H9 (cell line): ENCODE results near the gene CLDN22. TPM values are rescaled to one million over a fixed set of nuclear protein-coding genes. Genes with fewer than 3 reads are reported as not detected.

ENCODE experiments used
- DNase-seq: peaks from one replicate; pipeline ENCODE4 v3.0.0-alpha.2; 2017
- H2AFZ ChIP-seq: one replicate; pipeline ENCODE4 v1.6.1; 2013; ENCODE audit warnings: mild to moderate bottlenecking, low read length, control low read depth, moderate library complexity
- H2AK5ac ChIP-seq: 2 replicates; pipeline ENCODE4 v1.6.1; 2013; ENCODE audit warnings: low read length, control low read depth, mixed read lengths; ENCODE audit not compliant: insufficient read length
- H2BK120ac ChIP-seq: one replicate; pipeline ENCODE4 v1.6.1; 2013; ENCODE audit warnings: low read depth, mild to moderate bottlenecking, low read length, control low read depth, inconsistent platforms; ENCODE audit not compliant: poor library complexity, severe bottlenecking
- H2BK12ac ChIP-seq: 2 replicates; pipeline ENCODE4 v1.6.1; 2013; ENCODE audit warnings: low read length, control low read depth, mixed read lengths, low read depth; ENCODE audit not compliant: insufficient read length
- H2BK15ac ChIP-seq: 2 replicates; pipeline ENCODE4 v1.6.1; 2013; ENCODE audit warnings: low read depth, low read length, control low read depth
- H2BK20ac ChIP-seq: one replicate; pipeline ENCODE4 v1.6.1; 2013; ENCODE audit warnings: low read depth, mild to moderate bottlenecking, low read length, control low read depth, inconsistent platforms; ENCODE audit not compliant: poor library complexity, severe bottlenecking
- H2BK5ac ChIP-seq: 2 replicates; pipeline ENCODE4 v1.6.1; 2013; ENCODE audit warnings: low read length, control low read depth, mixed read lengths; ENCODE audit not compliant: insufficient read length
- H3K14ac ChIP-seq: 2 replicates; pipeline ENCODE4 v1.6.1; 2013; ENCODE audit warnings: low read length, control low read depth; ENCODE audit not compliant: insufficient read depth
- H3K18ac ChIP-seq: 2 replicates; pipeline ENCODE4 v1.6.1; 2013; ENCODE audit warnings: low read depth, mild to moderate bottlenecking, mixed read lengths, low read length, control low read depth; ENCODE audit not compliant: insufficient read length
- H3K23ac ChIP-seq: 2 replicates; pipeline ENCODE4 v1.6.1; 2013; ENCODE audit warnings: low read length, control low read depth, mixed read lengths, low read depth; ENCODE audit not compliant: insufficient read length
- H3K23me2 ChIP-seq: 2 replicates; pipeline ENCODE4 v1.6.1; 2013; ENCODE audit warnings: low read depth, mild to moderate bottlenecking, mixed read lengths, low read length, control low read depth; ENCODE audit not compliant: insufficient read length, poor library complexity, severe bottlenecking
- H3K27ac ChIP-seq: 2 replicates; pipeline ENCODE4 v1.5.1; 2013; ENCODE audit warnings: low read length, control low read depth, mixed read lengths, low read depth; ENCODE audit not compliant: insufficient read length
- H3K27me3 ChIP-seq: 2 replicates; pipeline ENCODE4 v1.6.1; 2013; ENCODE audit warnings: low read length, control low read depth, inconsistent platforms; ENCODE audit not compliant: insufficient read depth
- H3K4ac ChIP-seq: 2 replicates; pipeline ENCODE4 v1.6.1; 2013; ENCODE audit warnings: low read depth, mild to moderate bottlenecking, control low read depth, inconsistent platforms, low read length, moderate library complexity
- H3K4me1 ChIP-seq: 2 replicates; pipeline ENCODE4 v1.6.1; 2013; ENCODE audit warnings: low read length, control low read depth, inconsistent platforms; ENCODE audit not compliant: insufficient read depth
- H3K4me2 ChIP-seq: 2 replicates; pipeline ENCODE4 v1.6.1; 2013; ENCODE audit warnings: low read length, control low read depth, mixed read lengths; ENCODE audit not compliant: insufficient read length, insufficient read depth
- H3K56ac ChIP-seq: 2 replicates; pipeline ENCODE4 v1.6.1; 2013; ENCODE audit warnings: low read depth, mild to moderate bottlenecking, mixed read lengths, low read length, control low read depth; ENCODE audit not compliant: insufficient read length
- H3K79me1 ChIP-seq: 2 replicates; pipeline ENCODE4 v1.6.1; 2013; ENCODE audit warnings: low read depth, mild to moderate bottlenecking, moderate library complexity, low read length, control low read depth, inconsistent platforms; ENCODE audit not compliant: insufficient read depth, poor library complexity, severe bottlenecking
- H3K79me2 ChIP-seq: 2 replicates; pipeline ENCODE4 v1.6.1; 2013; ENCODE audit warnings: low read length, control low read depth, inconsistent platforms; ENCODE audit not compliant: insufficient read depth
- H3K9ac ChIP-seq: 2 replicates; pipeline ENCODE4 v1.6.1; 2013; ENCODE audit warnings: low read length, control low read depth, mixed read lengths; ENCODE audit not compliant: insufficient read length; ENCODE audit errors: extremely low read depth
- H3K9me3 ChIP-seq: one replicate; pipeline ENCODE4 v1.6.1; 2013; ENCODE audit warnings: low read depth, low read length, inconsistent platforms; ENCODE audit not compliant: control insufficient read depth
- H3T11ph ChIP-seq: one replicate; pipeline ENCODE4 v1.6.1; 2013; ENCODE audit warnings: mild to moderate bottlenecking, low read length, control low read depth, inconsistent platforms
- H4K20me1 ChIP-seq: one replicate; pipeline ENCODE4 v1.6.1; 2013; ENCODE audit not compliant: control insufficient read depth, insufficient read length, insufficient read depth
- H4K5ac ChIP-seq: 2 replicates; pipeline ENCODE4 v1.6.1; 2013; ENCODE audit warnings: low read depth, mild to moderate bottlenecking, mixed read lengths, low read length, control low read depth; ENCODE audit not compliant: insufficient read length
- H4K8ac ChIP-seq: replicated peaks from 2 replicates; pipeline ENCODE4 v1.6.1; 2013; ENCODE audit warnings: low read length, control low read depth, mixed read lengths, low read depth; ENCODE audit not compliant: insufficient read length
- H4K91ac ChIP-seq: 2 replicates; pipeline ENCODE4 v1.6.1; 2013; ENCODE audit warnings: low read depth, mild to moderate bottlenecking, moderate library complexity, mixed read lengths, low read length, control low read depth; ENCODE audit not compliant: insufficient read length
- H3K27ac Mint-ChIP-seq, 3 experiments: 2 replicates in 2 of 3; 3 replicates in 1 of 3; pipeline ENCODE4 v1.8.0; 2020 to 2021; ENCODE audit warnings: mixed read lengths in 3 of 3, mild to moderate bottlenecking in 1 of 3, moderate library complexity in 1 of 3
- H3K27me3 Mint-ChIP-seq: 2 replicates; pipeline ENCODE4 v1.8.0; 2021; ENCODE audit warnings: low read depth, mild to moderate bottlenecking, moderate library complexity, mixed read lengths
- H3K36me3 Mint-ChIP-seq, 3 experiments: 2 replicates in 2 of 3; 3 replicates in 1 of 3; pipeline ENCODE4 v1.8.0; 2020 to 2021; ENCODE audit warnings: low read depth in 3 of 3, mixed read lengths in 3 of 3; ENCODE audit not compliant: insufficient read depth in 1 of 3
- H3K4me1 Mint-ChIP-seq, 2 experiments: 2 replicates each; pipeline ENCODE4 v1.8.0; 2020; ENCODE audit warnings: mixed read lengths in 2 of 2
- H3K4me3 Mint-ChIP-seq, 2 experiments: 2 replicates in 1 of 2; 3 replicates in 1 of 2; pipeline ENCODE4 v1.8.0; 2020 to 2021; ENCODE audit warnings: mild to moderate bottlenecking in 2 of 2, mixed read lengths in 2 of 2, moderate library complexity in 1 of 2
- H3K9me3 Mint-ChIP-seq, 2 experiments: 2 replicates in 1 of 2; 3 replicates in 1 of 2; pipeline ENCODE4 v1.8.0; 2020; ENCODE audit warnings: mild to moderate bottlenecking in 2 of 2, mixed read lengths in 2 of 2, moderate library complexity in 1 of 2
- CTCF ChIP-seq: fragments of 200-600 bp; sonication (generic); conservative IDR thresholded peaks from 3 replicates; pipeline ENCODE4 v1.8.0; 2021; ENCODE audit warnings: antibody characterized with exemption, mild to moderate bottlenecking
- WGBS: extraction: QIAGEN DNeasy Blood & Tissue Kit; methylation state at CpG from one replicate; pipeline ENCODE4 v1.1.7; 2013; ENCODE audit warnings: missing lambda C conversion rate, low lambda C conversion rate, mixed read lengths; ENCODE audit not compliant: insufficient read length; ENCODE audit errors: extremely low coverage; 5-methylcytosine and 5-hydroxymethylcytosine counted together
- total RNA-seq: library from RNA; stranded (reverse); gene quantifications from 2 replicates; pipeline ENCODE4 v1.2.1, GENCODE V29; 2021

The CLDN22 gene
- total RNA-seq, 1 experiment from 2014 or later: not detected

- no peak overlapping the region for H3K4ac ChIP-seq
- no peaks in the 10 kb centered on the region for H3K27me3 ChIP-seq
- H2BK5ac ChIP-seq: no peak overlapping the region
- no peak overlapping the region for H3K4me2 ChIP-seq
- H3K9ac ChIP-seq: no peak overlapping the region
- no CpG with 5 or more reads among the region's 1 CpG for WGBS
- no peak overlapping the region for H4K8ac ChIP-seq
- H2AK5ac ChIP-seq: no peak overlapping the region
- H3K4me1 Mint-ChIP-seq: no peaks in the 10 kb centered on the region
- H3K4me3 Mint-ChIP-seq: no peak overlapping the region
- no peak for TF ChIP-seq CTCF
- H3K9me3 ChIP-seq: no peaks in the 10 kb centered on the region
- no peak overlapping the region for H2AFZ ChIP-seq
- H4K5ac ChIP-seq: no peak overlapping the region
- no peak overlapping the region for H2BK120ac ChIP-seq
- no peak overlapping the region for H2BK12ac ChIP-seq
- H3K79me1 ChIP-seq: no peaks in the 10 kb centered on the region
- H2BK15ac ChIP-seq: no peak overlapping the region
- no peaks in the 10 kb centered on the region for H3K4me1 ChIP-seq
- H3K27ac ChIP-seq: no peak overlapping the region
- no peaks in the 10 kb centered on the region for H3K23me2 ChIP-seq
- H3K14ac ChIP-seq: no peak overlapping the region
- no peaks in the 10 kb centered on the region for H3K79me2 ChIP-seq
- no peak overlapping the region for H4K91ac ChIP-seq
- no peaks in the 10 kb centered on the region for H4K20me1 ChIP-seq
- no peak overlapping the region for H3K23ac ChIP-seq
- H3K18ac ChIP-seq: no peak overlapping the region
- H3K27ac Mint-ChIP-seq: no peak overlapping the region
- no peak overlapping the region for H3T11ph ChIP-seq
- H2BK20ac ChIP-seq: no peak overlapping the region
- no peak for DNase-seq
- no peaks in the 10 kb centered on the region for H3K27me3 Mint-ChIP-seq
- peaks cover 50 to 67% (median 65%) of the 10 kb centered on the region in 3 experiments for H3K36me3 Mint-ChIP-seq
- H3K56ac ChIP-seq: no peak overlapping the region
- H3K9me3 Mint-ChIP-seq: peaks cover 12 to 24% of the 10 kb centered on the region in 2 experiments
Measured at GRCh38 chr4:183276106-183276505, 44.0 kb downstream of the CLDN22 start.
